H1 (cell line): ENCODE measurements around the gene UBXN11. TPM values are rescaled to one million over a fixed set of nuclear protein-coding genes. Genes with fewer than 3 reads are reported as not detected.

Experiments used
- CTCF ChIA-PET: fragments of 300-600 bp; sonication (Branson Sonifier 250); formaldehyde crosslinking; loops from one replicate; lab custom pipeline; 2021; ENCODE audit not compliant: partially characterized antibody; lab: Charles Lee
- POLR2A ChIA-PET: fragments of 300-600 bp; sonication (Branson Sonifier 250); formaldehyde crosslinking; loops from one replicate; lab custom pipeline; 2021; ENCODE audit warnings: inconsistent platforms; ENCODE audit not compliant: partially characterized antibody; lab: Charles Lee
- DNase-seq, 2 experiments: peaks; one replicate each; pipeline versions ENCODE4 v3.0.0 to v3.0.0-alpha.2; 2010 to 2022; ENCODE audit warnings: low spot score in 2 of 2, low read depth in 1 of 2, mixed read lengths in 1 of 2
- FAIRE-seq: peaks from 2 replicates; lab custom pipeline; 2011; peaks lifted over from hg19 to GRCh38; lab: Jason Lieb, UNC
- H2AFZ ChIP-seq: 2 replicates; pipeline ENCODE4 v1.8.1; 2012; ENCODE audit warnings: low read length, inconsistent platforms
- H2AK5ac ChIP-seq: 2 replicates; pipeline ENCODE4 v1.6.1; 2013; ENCODE audit warnings: low read depth, low read length
- H2BK120ac ChIP-seq: replicated peaks from 2 replicates; pipeline ENCODE3; 2013; ENCODE audit warnings: low read depth, low read length, inconsistent platforms
- H2BK12ac ChIP-seq: 2 replicates; pipeline ENCODE4 v1.6.1; 2013; ENCODE audit warnings: low read depth, low read length
- H2BK15ac ChIP-seq: 2 replicates; pipeline ENCODE4 v1.6.1; 2013; ENCODE audit warnings: low read length
- H2BK20ac ChIP-seq: 2 replicates; pipeline ENCODE4 v1.6.1; 2013; ENCODE audit warnings: low read length
- H2BK5ac ChIP-seq: 2 replicates; pipeline ENCODE4 v1.6.1; 2013; ENCODE audit warnings: low read depth, low read length
- H3K14ac ChIP-seq: 2 replicates; pipeline ENCODE4 v1.6.1; 2013; ENCODE audit warnings: inconsistent platforms; ENCODE audit not compliant: insufficient read length
- H3K18ac ChIP-seq: 2 replicates; pipeline ENCODE4 v1.6.1; 2013; ENCODE audit warnings: low read length; ENCODE audit errors: extremely low read depth
- H3K23ac ChIP-seq: 2 replicates; pipeline ENCODE4 v1.6.1; 2013; ENCODE audit warnings: inconsistent platforms; ENCODE audit not compliant: insufficient read length
- H3K23me2 ChIP-seq: 2 replicates; pipeline ENCODE4 v1.6.1; 2013; ENCODE audit warnings: low read depth, low read length
- H3K27ac ChIP-seq: 2 replicates; pipeline ENCODE4 v1.6.1; 2011; ENCODE audit warnings: low read depth, low read length, inconsistent platforms
- H3K27me3 ChIP-seq, 4 experiments: replicated peaks in 1 of 4; 1 replicate in 1 of 4; 2 replicates in 3 of 4; pipeline versions ENCODE4 v1.6.1 to v1.8.1; 2011 to 2013; ENCODE audit warnings: low read length in 3 of 4, mild to moderate bottlenecking in 3 of 4, inconsistent platforms in 2 of 4, mixed read lengths in 2 of 4, moderate library complexity in 1 of 4; ENCODE audit not compliant: control insufficient read depth in 3 of 4, insufficient read depth in 3 of 4; ENCODE audit errors: extremely low read depth in 1 of 4
- H3K36me3 ChIP-seq, 4 experiments: 2 replicates each; pipeline versions ENCODE4 v1.6.1 to v1.8.1; 2011 to 2013; ENCODE audit warnings: mild to moderate bottlenecking in 4 of 4, low read length in 3 of 4, moderate library complexity in 2 of 4, control low read depth in 1 of 4, inconsistent platforms in 1 of 4; ENCODE audit not compliant: insufficient read depth in 4 of 4, control insufficient read depth in 2 of 4
- H3K4ac ChIP-seq: replicated peaks from 2 replicates; pipeline ENCODE3; 2013; ENCODE audit warnings: low read length, low read depth, mixed read lengths, inconsistent platforms; ENCODE audit not compliant: insufficient read length
- H3K4me1 ChIP-seq, 4 experiments: replicated peaks in 1 of 4; 1 replicate in 1 of 4; 2 replicates in 3 of 4; pipeline versions ENCODE4 v1.6.1 to v1.8.1; 2011 to 2013; ENCODE audit warnings: low read length in 3 of 4, inconsistent platforms in 2 of 4, mixed read lengths in 1 of 4; ENCODE audit not compliant: insufficient read depth in 4 of 4, control insufficient read depth in 3 of 4
- H3K4me2 ChIP-seq, 2 experiments: 2 replicates each; pipeline versions ENCODE4 v1.6.1 to v1.8.1; 2011 to 2013; ENCODE audit warnings: low read depth in 2 of 2, low read length in 2 of 2, control low read depth in 1 of 2, inconsistent platforms in 1 of 2, mild to moderate bottlenecking in 1 of 2; ENCODE audit not compliant: insufficient read depth in 1 of 2
- H3K4me3 ChIP-seq, 4 experiments: fragments of 200-600, 300-600 bp in 1 of 4; sonication (generic), shearing (Covaris generic), sonication (Bioruptor Twin) in 1 of 4; 2 replicates each; pipeline versions ENCODE4 v1.5.1 to v1.8.1; 2011 to 2016; ENCODE audit warnings: low read length in 4 of 4, low read depth in 3 of 4, control low read depth in 2 of 4, inconsistent platforms in 2 of 4, mild to moderate bottlenecking in 2 of 4, mixed read lengths in 1 of 4, moderate library complexity in 1 of 4; ENCODE audit not compliant: insufficient read depth in 2 of 4; ENCODE audit errors: extremely low read depth in 1 of 4
- H3K56ac ChIP-seq: replicated peaks from 2 replicates; pipeline ENCODE3; 2013; ENCODE audit warnings: low read depth, mild to moderate bottlenecking, mixed read lengths, low read length, inconsistent platforms; ENCODE audit not compliant: insufficient read length
- H3K79me1 ChIP-seq: 2 replicates; pipeline ENCODE4 v1.6.1; 2013; ENCODE audit warnings: low read depth, low read length, control low read depth
- H3K79me2 ChIP-seq, 2 experiments: 2 replicates each; pipeline versions ENCODE4 v1.6.1 to v1.8.1; 2012 to 2013; ENCODE audit warnings: low read length in 2 of 2, mild to moderate bottlenecking in 2 of 2, inconsistent platforms in 1 of 2; ENCODE audit not compliant: insufficient read depth in 2 of 2, control insufficient read depth in 1 of 2
- H3K9ac ChIP-seq, 4 experiments: replicated peaks in 1 of 4; 1 replicate in 1 of 4; 2 replicates in 3 of 4; pipeline versions ENCODE4 v1.6.1 to v1.8.1; 2011 to 2013; ENCODE audit warnings: low read depth in 3 of 4, low read length in 3 of 4, control low read depth in 2 of 4, mild to moderate bottlenecking in 2 of 4, moderate library complexity in 2 of 4, inconsistent platforms in 1 of 4; ENCODE audit errors: extremely low read depth in 1 of 4
- H3K9me3 ChIP-seq, 2 experiments: 2 replicates each; pipeline versions ENCODE4 v1.6.1 to v1.8.1; 2012 to 2013; ENCODE audit warnings: mild to moderate bottlenecking in 2 of 2, moderate library complexity in 2 of 2, control low read depth in 1 of 2, inconsistent platforms in 1 of 2, low read depth in 1 of 2, low read length in 1 of 2, mixed read lengths in 1 of 2; ENCODE audit not compliant: insufficient read depth in 2 of 2
- H4K20me1 ChIP-seq, 2 experiments: replicated peaks in 1 of 2; 2 replicates each; pipeline versions ENCODE3 to v1.8.1; 2011 to 2013; ENCODE audit warnings: inconsistent platforms in 2 of 2, low read length in 2 of 2, mild to moderate bottlenecking in 1 of 2; ENCODE audit not compliant: insufficient read depth in 2 of 2, control insufficient read depth in 1 of 2
- H4K5ac ChIP-seq: 2 replicates; pipeline ENCODE4 v1.6.1; 2013; ENCODE audit warnings: low read length, low read depth, mixed read lengths, inconsistent platforms; ENCODE audit not compliant: insufficient read length
- H4K8ac ChIP-seq: 2 replicates; pipeline ENCODE4 v1.8.0; 2013; ENCODE audit warnings: mild to moderate bottlenecking, moderate library complexity, low read length, inconsistent platforms; ENCODE audit not compliant: insufficient read depth; ENCODE audit errors: extremely low read depth
- H4K91ac ChIP-seq: replicated peaks from 2 replicates; pipeline ENCODE3; 2013; ENCODE audit warnings: low read length, mixed read lengths, inconsistent platforms; ENCODE audit not compliant: insufficient read length
- CEBPB ChIP-seq: IDR thresholded peaks from 2 replicates; pipeline ENCODE4 v1.6.1; 2012; ENCODE audit warnings: low read depth, low read length
- E2F6 ChIP-seq: IDR thresholded peaks from 2 replicates; pipeline ENCODE4 v1.6.1; 2012; ENCODE audit warnings: inconsistent platforms
- EGR1 ChIP-seq: IDR thresholded peaks from 2 replicates; pipeline ENCODE4 v1.6.1; 2011; ENCODE audit warnings: low read depth, low read length, borderline replicate concordance
- RNF2 ChIP-seq: fragments of 200-900, 300-1000 bp; sonication (generic); IDR thresholded peaks from 2 replicates; pipeline ENCODE4 v1.7.1; 2016; ENCODE audit warnings: borderline replicate concordance, low read depth, mild to moderate bottlenecking, antibody characterized with exemption, low read length; ENCODE audit not compliant: poor library complexity, severe bottlenecking; ENCODE audit errors: missing control alignments
- SAP30 ChIP-seq: fragments of 300-600 bp; sonication (generic); IDR thresholded peaks from 2 replicates; pipeline ENCODE4 v1.7.1; 2012; ENCODE audit warnings: low read length, moderate library complexity, mild to moderate bottlenecking, inconsistent platforms; ENCODE audit not compliant: insufficient read depth, insufficient replicate concordance
- SP1 ChIP-seq: IDR thresholded peaks from 2 replicates; pipeline ENCODE4 v1.6.1; 2011; ENCODE audit warnings: low read depth, low read length
- SRF ChIP-seq: IDR thresholded peaks from 2 replicates; pipeline ENCODE4 v1.6.1; 2011; ENCODE audit warnings: mild to moderate bottlenecking, low read depth, low read length, moderate library complexity
- TAF7 ChIP-seq: optimal IDR thresholded peaks from 2 replicates; pipeline ENCODE3; 2011; ENCODE audit warnings: low read depth, mild to moderate bottlenecking, inconsistent platforms, low read length, moderate library complexity, borderline replicate concordance
- TCF12 ChIP-seq: IDR thresholded peaks from 2 replicates; pipeline ENCODE4 v1.6.1; 2011; ENCODE audit warnings: low read depth, mild to moderate bottlenecking, low read length
- WGBS, 2 experiments: shearing (Covaris generic) in 1 of 2; methylation state at CpG; one replicate each; pipeline versions ENCODE4 v1.1.6 to v1.1.7; 2013 to 2015; ENCODE audit warnings: low lambda C conversion rate in 2 of 2, mixed read lengths in 2 of 2, inconsistent platforms in 1 of 2, low coverage in 1 of 2, missing lambda C conversion rate in 1 of 2; ENCODE audit not compliant: insufficient replicate concordance in 2 of 2, insufficient coverage in 1 of 2, insufficient read length in 1 of 2; ENCODE audit errors: extremely low coverage in 1 of 2, missing lambda C conversion rate in 1 of 2; 5-methylcytosine and 5-hydroxymethylcytosine counted together
- polyA plus RNA-seq, 7 experiments: library from polyadenylated mRNA; depleted of rRNA in 3 of 7; stranded (reverse) in 5 of 7; unstranded in 2 of 7; fragments of >200 nt in 5 of 7; fragments of 200-250 nt in 2 of 7; gene quantifications; 1 replicate in 5 of 7; 2 replicates in 1 of 7; 4 replicates in 1 of 7; pipeline versions ENCODE4 v1.2.1 to v1.2.3, GENCODE V29; 2011 to 2013; ENCODE audit warnings: missing spikeins in 2 of 7, mixed read lengths in 2 of 7
- total RNA-seq: library from RNA; stranded (reverse); fragmentation: NEBNext Ultra II Directional; extraction: Animal tissue kit (Norgen Biotek cat#: 25700); gene quantifications from 2 replicates; pipeline ENCODE4 v1.2.1, GENCODE V29; 2021

UBXN11 gene
- total and polyA plus RNA-seq, 2 of the 8 experiments (the other 6 are each of a cell fraction or from before 2014, with no cell fraction given): 6.3 to 10.4 TPM

GRCh38 chr1:26233903-26234643, 72.4 kb downstream of the UBXN11 start, which contains the start of gene CEP85:
TSS of gene CEP85 (plus strand) at chr1:26234200. CDS start at chr1:26239784, 5,584 bp downstream.
- Histone ChIP-seq H3K27ac (peak within 1 kb of the TSS; percentile 39; the same call in 1 of the 2 replicates), H3K23me2 (peaks cover 4% of the 10 kb centered on the region; the same call in 1 of the 2 replicates), H3K23ac (no peak within 1 kb of the TSS), H3K56ac (peak within 1 kb of the TSS; percentile 42), H4K8ac (peak within 1 kb of the TSS; percentile 96), H3K9me3 (no peaks in the 10 kb centered on the region), H3K79me1 (peaks cover 9% of the 10 kb centered on the region), H3K36me3 (peaks cover 0 to 3% (median 0%) of the 10 kb centered on the region in 4 experiments; a peak in 1 of 8 replicates), H2BK20ac (peak within 1 kb of the TSS; percentile 98; the same call in 1 of the 2 replicates), H2BK15ac (no peak within 1 kb of the TSS; the same call in 1 of the 2 replicates), H2BK5ac (peak within 1 kb of the TSS; percentile 67; the same call in 1 of the 2 replicates), H3K4me2 (peak within 1 kb of the TSS; percentile 87 to 98), H3K14ac (no peak within 1 kb of the TSS), H4K91ac (peak within 1 kb of the TSS; percentile 97), H3K9ac (peak within 1 kb of the TSS; percentile 63 to 89 (median 72)), H2AK5ac (0 out of 2 replicates have a peak within 1 kb of the TSS, but pooled peaks have one; percentile 4), H4K5ac (peak within 1 kb of the TSS; percentile 82), H3K18ac (peak within 1 kb of the TSS; percentile 26; the same call in 1 of the 2 replicates), H4K20me1 (peaks cover 4 to 8% of the 10 kb centered on the region in 2 experiments), H3K4me3 (peak within 1 kb of the TSS; percentile 83 to 98 (median 90)), H2BK120ac (peak within 1 kb of the TSS; percentile 19), H3K27me3 (no peaks in the 10 kb centered on the region), H2AFZ (peak within 1 kb of the TSS; percentile 100), H3K4me1 (peaks cover 2 to 6% (median 4%) of the 10 kb centered on the region in 4 experiments; a peak in 6 of 7 replicates), H3K4ac (peak within 1 kb of the TSS; percentile 57), H2BK12ac (peak within 1 kb of the TSS; percentile 78), H3K79me2 (peaks cover 5 to 43% of the 10 kb centered on the region in 2 experiments)
- CTCF ChIA-PET: interaction anchor here (0.7 to 6.5 kb wide), 38 partner anchors 8 to 331 kb away, joined by 3 to 69 read pairs (median 4); partner anchors contain the start of genes C1orf232, CATSPER4, CD52 and CNKSR1
- 1% methylated on average over 68 of the region's 73 CpGs; no CpG with 5 or more reads in 1 of the 2 experiments for WGBS, 2 experiments
- DNase-seq (peak; percentile 98 to 99), FAIRE-seq (peak; percentile 72)
- POLR2A ChIA-PET: interaction anchor here (0.6 to 1.9 kb wide), 12 partner anchors 17 to 199 kb away, joined by 3 to 7 read pairs (median 3); partner anchors contain the start of genes C1orf232, CATSPER4, PDIK1L and ZNF593
- TF ChIP-seq RNF2 (no peak), TAF7 (peak; percentile 21), SRF (no peak), CEBPB (no peak), E2F6 (peak; percentile 75), TCF12 (no peak), SP1 (peak; percentile 88), SAP30 (peak; percentile 89), EGR1 (peak; percentile 57; the same call in 1 of the 2 replicates)
